IMR-90 (cell line): ENCODE results near the gene ACKR2. TPM values are rescaled to one million over a fixed set of nuclear protein-coding genes. Genes with fewer than 3 reads are reported as not detected.

ENCODE experiments used
- ATAC-seq: fragments of 200-7000 bp; cut with Tn5 transposase; 2 replicates; pipeline ENCODE4 v1.9.1; 2020; ENCODE audit warnings: low read depth, mild to moderate bottlenecking, moderate library complexity
- BruUV-seq: library from RNA; stranded (reverse); fragments of 400-500 nt; replicated peaks from 2 replicates; lab custom pipeline; 2021; lab: Mats Ljungman, UMichigan
- CTCF ChIA-PET: fragments of 300-600 bp; formaldehyde crosslinking; extraction: SDS; loops from one replicate; lab custom pipeline; 2021; ENCODE audit warnings: antibody characterized with exemption; lab: Yijun Ruan, JAX
- POLR2A ChIA-PET: fragments of 300-600 bp; sonication (Branson Sonifier 250); formaldehyde crosslinking; loops from one replicate; lab custom pipeline; 2022; ENCODE audit warnings: antibody characterized with exemption; ENCODE audit not compliant: unreplicated experiment; lab: Charles Lee
- DNase-seq: peaks from one replicate; pipeline ENCODE4 v3.0.0; 2013
- H2AFZ ChIP-seq: replicated peaks from 2 replicates; pipeline ENCODE3; 2013; ENCODE audit warnings: low read length, mild to moderate bottlenecking; ENCODE audit not compliant: poor library complexity
- H2AK5ac ChIP-seq: 2 replicates; pipeline ENCODE4 v1.6.1; 2013; ENCODE audit warnings: low read depth, low read length, inconsistent platforms
- H2AK9ac ChIP-seq: replicated peaks from 2 replicates; pipeline ENCODE3; 2013; ENCODE audit warnings: mild to moderate bottlenecking, low read depth, low read length, moderate library complexity; ENCODE audit not compliant: poor library complexity
- H2BK120ac ChIP-seq: 2 replicates; pipeline ENCODE4 v1.6.1; 2013; ENCODE audit warnings: low read depth, low read length, inconsistent platforms
- H2BK15ac ChIP-seq: 3 replicates; pipeline ENCODE4 v1.6.1; 2013; ENCODE audit warnings: low read depth, low read length, inconsistent platforms
- H2BK20ac ChIP-seq: 2 replicates; pipeline ENCODE4 v1.6.1; 2013; ENCODE audit warnings: low read depth, mild to moderate bottlenecking, inconsistent platforms, low read length, moderate library complexity
- H2BK5ac ChIP-seq: 2 replicates; pipeline ENCODE4 v1.6.1; 2013; ENCODE audit warnings: mild to moderate bottlenecking, low read depth, low read length, inconsistent platforms; ENCODE audit not compliant: poor library complexity, severe bottlenecking
- H3K14ac ChIP-seq: replicated peaks from 2 replicates; pipeline ENCODE4 v1.6.1; 2013; ENCODE audit warnings: low read depth, low read length, inconsistent platforms
- H3K18ac ChIP-seq: 2 replicates; pipeline ENCODE4 v1.6.1; 2013; ENCODE audit warnings: low read depth, low read length, control low read depth
- H3K23ac ChIP-seq: 2 replicates; pipeline ENCODE4 v1.6.1; 2013; ENCODE audit warnings: low read depth, low read length, inconsistent platforms
- H3K27ac ChIP-seq: 2 replicates; pipeline ENCODE4 v1.5.1; 2013; ENCODE audit warnings: mild to moderate bottlenecking, control low read depth, low read length; ENCODE audit not compliant: insufficient read depth
- H3K27me3 ChIP-seq: 2 replicates; pipeline ENCODE4 v1.6.1; 2013; ENCODE audit warnings: low read length; ENCODE audit not compliant: control insufficient read depth, insufficient read depth
- H3K36me3 ChIP-seq: 2 replicates; pipeline ENCODE4 v1.6.1; 2013; ENCODE audit warnings: low read length, mixed read lengths; ENCODE audit not compliant: control insufficient read depth, insufficient read depth
- H3K4ac ChIP-seq: 2 replicates; pipeline ENCODE4 v1.6.1; 2013; ENCODE audit warnings: low read depth, low read length, inconsistent platforms
- H3K4me1 ChIP-seq: 2 replicates; pipeline ENCODE4 v1.6.1; 2013; ENCODE audit warnings: low read length, mixed read lengths; ENCODE audit not compliant: control insufficient read depth, insufficient read depth
- H3K4me2 ChIP-seq: 2 replicates; pipeline ENCODE4 v1.6.1; 2013; ENCODE audit warnings: low read depth, mild to moderate bottlenecking, control low read depth, low read length, moderate library complexity
- H3K4me3 ChIP-seq: 2 replicates; pipeline ENCODE4 v1.5.1; 2013; ENCODE audit warnings: low read depth, mild to moderate bottlenecking, control low read depth, low read length, moderate library complexity; ENCODE audit not compliant: insufficient read depth
- H3K56ac ChIP-seq: 2 replicates; pipeline ENCODE4 v1.6.1; 2013; ENCODE audit warnings: low read length, inconsistent platforms; ENCODE audit not compliant: insufficient read depth; ENCODE audit errors: extremely low read depth
- H3K79me1 ChIP-seq, 2 experiments: 2 replicates each; pipeline ENCODE4 v1.6.1; 2013; ENCODE audit warnings: low read length in 2 of 2, inconsistent platforms in 1 of 2, low read depth in 1 of 2
- H3K9ac ChIP-seq: 2 replicates; pipeline ENCODE4 v1.6.1; 2013; ENCODE audit warnings: low read depth, low read length, control low read depth
- H3K9me1 ChIP-seq: 2 replicates; pipeline ENCODE4 v1.6.1; 2013; ENCODE audit warnings: low read length, inconsistent platforms; ENCODE audit not compliant: insufficient read depth
- H3K9me3 ChIP-seq: 2 replicates; pipeline ENCODE4 v1.6.1; 2013; ENCODE audit warnings: low read length; ENCODE audit not compliant: control insufficient read depth, insufficient read depth
- H4K20me1 ChIP-seq: 2 replicates; pipeline ENCODE4 v1.6.1; 2013; ENCODE audit warnings: low read length, inconsistent platforms; ENCODE audit not compliant: insufficient read depth
- H4K5ac ChIP-seq: 2 replicates; pipeline ENCODE4 v1.6.1; 2013; ENCODE audit warnings: mild to moderate bottlenecking, low read depth, low read length, control low read depth
- H4K8ac ChIP-seq, 2 experiments: 2 replicates each; pipeline ENCODE4 v1.6.1; 2013; ENCODE audit warnings: low read depth in 2 of 2, low read length in 2 of 2, control low read depth in 1 of 2, inconsistent platforms in 1 of 2
- H4K91ac ChIP-seq: 2 replicates; pipeline ENCODE4 v1.6.1; 2013; ENCODE audit warnings: low read depth, low read length, inconsistent platforms; ENCODE audit not compliant: insufficient read depth
- BHLHE40 ChIP-seq: fragments of 150-350 bp; IDR thresholded peaks from 2 replicates; pipeline ENCODE4 v1.6.1; 2016; ENCODE audit warnings: mild to moderate bottlenecking, low read depth, low read length
- CEBPB ChIP-seq: IDR thresholded peaks from 2 replicates; pipeline ENCODE4 v1.6.1; 2012; ENCODE audit warnings: low read depth, low read length, improper control_type of control experiment
- CHD1 ChIP-seq: IDR thresholded peaks from 2 replicates; pipeline ENCODE4 v1.6.1; 2012; ENCODE audit warnings: low read depth, low read length, improper control_type of control experiment
- CTCF ChIP-seq: conservative IDR thresholded peaks from 2 replicates; pipeline ENCODE4 v1.5.1; 2012; ENCODE audit warnings: mild to moderate bottlenecking, low read depth, low read length, improper control_type of control experiment
- ELK1 ChIP-seq: fragments of 150-350 bp; IDR thresholded peaks from 2 replicates; pipeline ENCODE4 v1.6.1; 2016; ENCODE audit warnings: low read depth, mild to moderate bottlenecking, low read length, moderate library complexity, borderline replicate concordance
- FOS ChIP-seq: fragments of 150-350 bp; IDR thresholded peaks from 2 replicates; pipeline ENCODE4 v1.6.1; 2016; ENCODE audit warnings: low read depth, low read length
- MAZ ChIP-seq: IDR thresholded peaks from 2 replicates; pipeline ENCODE4 v1.6.1; 2012; ENCODE audit warnings: low read depth, mild to moderate bottlenecking, low read length, improper control_type of control experiment, moderate library complexity, borderline replicate concordance
- MXI1 ChIP-seq: IDR thresholded peaks from 2 replicates; pipeline ENCODE4 v1.6.1; 2012; ENCODE audit warnings: low read depth, mild to moderate bottlenecking, low read length, moderate library complexity, borderline replicate concordance
- NFE2L2 ChIP-seq: fragments of 150-350 bp; IDR thresholded peaks from 2 replicates; pipeline ENCODE4 v1.6.1; 2016; ENCODE audit warnings: low read depth, mild to moderate bottlenecking, low read length
- POLR2A ChIP-seq: IDR thresholded peaks from 2 replicates; pipeline ENCODE4 v1.6.1; 2012; ENCODE audit warnings: mild to moderate bottlenecking, low read depth, low read length
- RAD21 ChIP-seq: IDR thresholded peaks from 2 replicates; pipeline ENCODE4 v1.6.1; 2012; ENCODE audit warnings: low read length, improper control_type of control experiment
- RCOR1 ChIP-seq: IDR thresholded peaks from 2 replicates; pipeline ENCODE4 v1.6.1; 2012; ENCODE audit warnings: mild to moderate bottlenecking, low read length, improper control_type of control experiment; ENCODE audit not compliant: insufficient replicate concordance
- RFX5 ChIP-seq: IDR thresholded peaks from 2 replicates; pipeline ENCODE4 v1.8.0; 2012; ENCODE audit warnings: low read depth, mild to moderate bottlenecking, low read length, moderate library complexity
- SMC3 ChIP-seq: fragments of 150-350 bp; IDR thresholded peaks from 2 replicates; pipeline ENCODE4 v1.6.1; 2016; ENCODE audit warnings: low read depth, mild to moderate bottlenecking, antibody characterized with exemption, low read length, moderate library complexity
- USF2 ChIP-seq: fragments of 150-350 bp; IDR thresholded peaks from 2 replicates; pipeline ENCODE4 v1.6.1; 2017; ENCODE audit warnings: mild to moderate bottlenecking, antibody characterized with exemption, low read length, low read depth
- WGBS, 2 experiments: methylation state at CpG; one replicate each; pipeline versions ENCODE4 v1.1.5 to v1.1.7; 2013; ENCODE audit warnings: missing lambda C conversion rate in 2 of 2; ENCODE audit not compliant: insufficient read length in 1 of 2; ENCODE audit errors: extremely low coverage in 2 of 2; 5-methylcytosine and 5-hydroxymethylcytosine counted together
- dilution Hi-C: fragments of 300-500 bp; cut with HindIII; formaldehyde crosslinking; loops from one replicate; pipeline ENCODE4 v1.14.3; 2018; ENCODE audit warnings: low sequenced_read_pairs; ENCODE audit not compliant: unreplicated experiment
- in situ Hi-C: fragments of 300-500 bp; cut with MboI; formaldehyde crosslinking; loops from 3 replicates; pipeline ENCODE4 v1.14.3; 2019; ENCODE audit warnings: low sequenced_read_pairs, inconsistent platforms, mixed read lengths
- intact Hi-C: fragments of 100-400 bp; cut with micrococcal nuclease; formaldehyde crosslinking; loops from 2 replicates; pipeline ENCODE4 v1.10.0; 2022
- polyA plus RNA-seq, 3 experiments: library from polyadenylated mRNA; depleted of rRNA; stranded (reverse); fragments of >200 nt; gene quantifications; 2 replicates each; pipeline ENCODE4 v1.2.3, GENCODE V29; 2012; ENCODE audit warnings: low replicate concordance in 1 of 3
- total RNA-seq: library from RNA; depleted of rRNA; stranded (reverse); fragments of >200 nt; gene quantifications from 2 replicates; pipeline ENCODE4 v1.2.3, GENCODE V29; 2012

ACKR2 gene
- total and polyA plus RNA-seq, 2 of the 4 experiments (the other 2 are of a cell fraction), result 0.10 TPM; not detected in 1

- Histone ChIP-seq H3K79me1 (no peaks in the 10 kb centered on the region), H4K91ac (no peak overlapping the region), H4K8ac (no peak overlapping the region), H3K27ac (no peak overlapping the region), H3K9me3 (no peaks in the 10 kb centered on the region), H3K18ac (no peak overlapping the region), H3K27me3 (no peaks in the 10 kb centered on the region), H3K9me1 (no peaks in the 10 kb centered on the region), H2BK120ac (no peak overlapping the region), H3K56ac (no peak overlapping the region), H2BK5ac (no peak overlapping the region), H3K14ac (no peak overlapping the region), H3K36me3 (no peaks in the 10 kb centered on the region), H2BK15ac (no peak overlapping the region), H3K9ac (no peak overlapping the region), H4K5ac (no peak overlapping the region), H4K20me1 (no peaks in the 10 kb centered on the region), H2BK20ac (no peak overlapping the region), H2AK5ac (no peak overlapping the region), H3K23ac (no peak overlapping the region), H3K4me1 (no peaks in the 10 kb centered on the region), H3K4me3 (no peak overlapping the region), H3K4me2 (no peak overlapping the region), H3K4ac (no peak overlapping the region), H2AK9ac (no peak overlapping the region), H2AFZ (no peak overlapping the region)
- intact Hi-C loops, result no loop called here
- dilution Hi-C loops, result no loop called here
- in situ Hi-C loops, result no loop called here
- ChIA-PET POLR2A (no interaction called here), CTCF (interaction anchor here (0.6 kb wide), 1 partner anchor 116 kb away, joined by 7 read pairs; no protein-coding TSS in a partner anchor)
- no peak for ATAC-seq
- 40% methylated on average over 1 of the region's 3 CpGs; no CpG with 5 or more reads in 1 of the 2 experiments for WGBS, 2 experiments
- DNase-seq, result no peak
- BruUV-seq, result no TSS peak
- TF ChIP-seq NFE2L2 (no peak), USF2 (no peak), CEBPB (no peak), ELK1 (no peak), MAZ (no peak), SMC3 (no peak), RAD21 (no peak), RFX5 (no peak), RCOR1 (no peak), BHLHE40 (no peak), CHD1 (no peak), FOS (no peak), CTCF (no peak), MXI1 (no peak), POLR2A (no peak)
Measured at GRCh38 chr3:42894698-42895579, 85.7 kb downstream of the ACKR2 start.
